ENCODE data around the gene TMEM89. TPM values are rescaled to one million over a fixed set of nuclear protein-coding genes. Genes with fewer than 3 reads are reported as not detected.

Gene TMEM89
- total RNA-seq, 1 donor from 2014 or later = not detected

- no peaks in the 10 kb centered on the region for H3K9me3 ChIP-seq
- no peaks in the 10 kb centered on the region for H3K27me3 ChIP-seq
- peak overlapping the region; percentile 65 to 73 for H3K4me3 ChIP-seq
- TF ChIP-seq CTCF (IDR thresholded peaks at IDR 0.05) = no peak
- intact Hi-C loops (cut with DNase I) = no loop called here
- DNase-seq (ENCODE audit: low spot score in 2 of 2) = no peak
- H3K4me1 ChIP-seq = peaks cover 6 to 14% of the 10 kb centered on the region in 2 donors
- H3K36me3 ChIP-seq = peaks cover 0 to 4% of the 10 kb centered on the region in 2 donors
- H3K27ac ChIP-seq = peak overlapping the region; percentile 95 to 97
These were observed 40.7 kb upstream of the TMEM89 start for GRCh38 chr3:48662145-48662752.

- Histone ChIP-seq H3K4me1 (peaks cover 6 to 17% of the 10 kb centered on the region in 2 donors), H3K27ac (no peak overlapping the region), H3K27me3 (no peaks in the 10 kb centered on the region), H3K9me3 (no peaks in the 10 kb centered on the region), H3K4me3 (peak overlapping the region; percentile 39 to 73), H3K36me3 (no peaks in the 10 kb centered on the region)
- intact Hi-C loops (cut with DNase I) = no loop called here
- no peak for TF ChIP-seq CTCF (IDR thresholded peaks at IDR 0.05)
- peak in 1 of 2 donors; percentile 77 for DNase-seq (ENCODE audit: low spot score in 2 of 2)
These were observed 40.1 kb upstream of the TMEM89 start for GRCh38 chr3:48661501-48662144.

- Histone ChIP-seq H3K4me3 (peak overlapping the region in 1 of 2 donors; percentile 73), H3K36me3 (no peaks in the 10 kb centered on the region), H3K27me3 (no peaks in the 10 kb centered on the region), H3K9me3 (no peaks in the 10 kb centered on the region), H3K4me1 (peaks cover 6 to 24% of the 10 kb centered on the region in 2 donors), H3K27ac (no peak overlapping the region)
- DNase-seq (ENCODE audit: low spot score in 2 of 2) = no peak
- no peak for TF ChIP-seq CTCF (IDR thresholded peaks at IDR 0.05)
- intact Hi-C loops (cut with DNase I) = no loop called here
These were observed 39.3 kb upstream of the TMEM89 start for GRCh38 chr3:48660800-48661400.

GRCh38 chr3:48656841-48657281 lies 35.3 kb upstream of the TMEM89 start:
- Histone ChIP-seq H3K27me3 (no peaks in the 10 kb centered on the region), H3K4me3 (peak overlapping the region; percentile 70 to 77), H3K9me3 (no peaks in the 10 kb centered on the region), H3K36me3 (no peaks in the 10 kb centered on the region), H3K4me1 (peaks cover 11 to 21% of the 10 kb centered on the region in 2 donors), H3K27ac (peak overlapping the region; percentile 68 to 89)
- no peak for TF ChIP-seq CTCF (IDR thresholded peaks at IDR 0.05)
- no peak for DNase-seq (ENCODE audit: low spot score in 2 of 2)
- intact Hi-C loops (cut with DNase I) = loop anchor here (1.0 to 2.0 kb wide), 3 partner anchors 22 to 100 kb away; partner anchors contain the start of genes PFKFB4, SLC26A6 and UQCRC1

- Histone ChIP-seq H3K4me3 (peak overlapping the region; percentile 70 to 77), H3K36me3 (no peaks in the 10 kb centered on the region), H3K27me3 (no peaks in the 10 kb centered on the region), H3K9me3 (no peaks in the 10 kb centered on the region), H3K4me1 (peaks cover 8 to 19% of the 10 kb centered on the region in 2 donors), H3K27ac (peak overlapping the region; percentile 68 to 89)
- TF ChIP-seq CTCF (IDR thresholded peaks at IDR 0.05) = peak; percentile 50 to 83 (median 69)
- intact Hi-C loops (cut with DNase I) = loop anchor here (1.0 to 2.0 kb wide), 3 partner anchors 21 to 99 kb away; partner anchors contain the start of genes PFKFB4, SLC26A6 and UQCRC1
- peak; percentile 62 to 89 for DNase-seq (ENCODE audit: low spot score in 2 of 2)
These were observed 34.7 kb upstream of the TMEM89 start for GRCh38 chr3:48656061-48656840.

Measured in ascending aorta (tissue), 2 donors.